ENCODE results near the gene RFNG.

Gene RFNG

DNA sequence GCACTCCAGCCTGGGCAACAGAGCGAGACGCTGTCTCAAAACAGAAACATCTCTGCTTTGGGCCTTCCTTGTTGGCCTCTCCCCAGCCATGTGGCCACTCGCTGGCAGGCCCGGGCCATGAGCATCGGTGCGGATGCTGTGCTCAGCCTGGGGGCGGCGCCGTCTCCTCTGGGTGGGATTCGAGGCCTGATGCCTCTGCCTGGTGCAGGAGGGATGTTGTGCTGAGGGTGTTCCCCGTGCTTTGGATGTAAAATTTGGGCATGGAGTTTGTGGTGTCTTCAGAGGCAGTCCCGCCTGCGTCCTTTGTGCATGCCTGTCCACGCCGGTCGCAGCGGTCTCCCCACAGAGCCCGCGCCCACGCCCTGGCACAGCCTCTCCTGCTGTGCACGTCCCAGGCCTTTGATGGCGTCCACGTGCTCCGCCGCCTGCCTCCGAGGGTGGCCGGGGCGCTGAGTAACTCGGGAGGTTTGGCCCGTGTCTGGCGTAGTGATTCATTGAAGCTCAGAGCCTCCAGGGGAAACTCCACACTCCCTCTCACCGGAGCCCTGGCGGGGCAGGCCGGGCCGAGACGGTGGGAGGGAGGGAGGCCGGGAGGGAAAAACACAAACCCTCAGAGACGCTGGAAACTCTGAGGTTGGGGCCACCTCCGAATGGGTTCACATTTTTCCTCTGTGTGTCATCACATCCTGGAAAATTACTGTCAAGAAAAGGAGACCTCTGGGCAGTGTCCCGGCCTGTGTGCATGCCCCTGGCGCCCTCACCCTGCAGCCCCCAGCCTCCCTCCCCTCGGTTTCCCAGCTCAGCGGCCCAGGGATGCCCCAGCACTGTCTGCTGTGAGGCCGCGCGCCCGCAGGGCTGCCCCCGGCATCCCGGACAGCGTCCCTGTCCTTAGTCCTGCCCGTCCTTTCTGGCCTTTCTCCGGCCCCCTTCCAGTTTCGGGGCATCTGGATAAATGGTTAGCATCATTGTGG, 47.9 kb downstream of the RFNG start:
- TF ChIP-seq, protein P1, sequence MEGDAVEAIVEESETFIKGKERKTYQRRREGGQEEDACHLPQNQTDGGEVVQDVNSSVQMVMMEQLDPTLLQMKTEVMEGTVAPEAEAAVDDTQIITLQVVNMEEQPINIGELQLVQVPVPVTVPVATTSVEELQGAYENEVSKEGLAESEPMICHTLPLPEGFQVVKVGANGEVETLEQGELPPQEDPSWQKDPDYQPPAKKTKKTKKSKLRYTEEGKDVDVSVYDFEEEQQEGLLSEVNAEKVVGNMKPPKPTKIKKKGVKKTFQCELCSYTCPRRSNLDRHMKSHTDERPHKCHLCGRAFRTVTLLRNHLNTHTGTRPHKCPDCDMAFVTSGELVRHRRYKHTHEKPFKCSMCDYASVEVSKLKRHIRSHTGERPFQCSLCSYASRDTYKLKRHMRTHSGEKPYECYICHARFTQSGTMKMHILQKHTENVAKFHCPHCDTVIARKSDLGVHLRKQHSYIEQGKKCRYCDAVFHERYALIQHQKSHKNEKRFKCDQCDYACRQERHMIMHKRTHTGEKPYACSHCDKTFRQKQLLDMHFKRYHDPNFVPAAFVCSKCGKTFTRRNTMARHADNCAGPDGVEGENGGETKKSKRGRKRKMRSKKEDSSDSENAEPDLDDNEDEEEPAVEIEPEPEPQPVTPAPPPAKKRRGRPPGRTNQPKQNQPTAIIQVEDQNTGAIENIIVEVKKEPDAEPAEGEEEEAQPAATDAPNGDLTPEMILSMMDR (conservative IDR thresholded peaks at IDR 0.05): no peak

DNA sequence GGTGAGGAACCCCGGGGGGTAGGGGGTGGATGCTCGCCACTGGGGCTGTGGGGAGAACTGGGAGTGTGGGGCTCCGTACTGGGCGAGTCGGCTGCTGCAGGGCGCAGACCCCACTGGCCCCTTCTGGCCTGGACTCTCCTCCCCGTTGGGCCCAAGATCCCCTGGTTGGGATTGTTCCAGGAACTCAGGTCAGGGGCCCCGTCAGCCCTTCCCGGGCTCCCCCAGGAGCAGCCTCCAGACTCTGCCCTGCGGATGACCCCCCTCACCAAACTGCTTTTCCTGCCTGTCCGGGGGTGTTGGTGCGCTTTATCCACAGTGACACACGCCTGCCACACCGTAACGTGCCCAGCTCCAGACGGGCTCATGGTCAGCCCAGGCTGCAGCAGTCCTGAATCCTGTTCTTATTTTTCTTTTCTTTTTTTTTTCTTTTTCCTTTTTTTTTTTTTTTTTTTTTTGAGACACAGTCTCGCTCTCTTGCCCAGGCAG, 50.0 kb downstream of the RFNG start:
- H3K27ac ChIP-seq: no peak overlapping the region
- TF ChIP-seq, protein P1 (conservative IDR thresholded peaks at IDR 0.05): no peak

More for the DNA sequence above, 47.9 kb downstream of the RFNG start:
- H3K27ac ChIP-seq: no peak overlapping the region

DNA sequence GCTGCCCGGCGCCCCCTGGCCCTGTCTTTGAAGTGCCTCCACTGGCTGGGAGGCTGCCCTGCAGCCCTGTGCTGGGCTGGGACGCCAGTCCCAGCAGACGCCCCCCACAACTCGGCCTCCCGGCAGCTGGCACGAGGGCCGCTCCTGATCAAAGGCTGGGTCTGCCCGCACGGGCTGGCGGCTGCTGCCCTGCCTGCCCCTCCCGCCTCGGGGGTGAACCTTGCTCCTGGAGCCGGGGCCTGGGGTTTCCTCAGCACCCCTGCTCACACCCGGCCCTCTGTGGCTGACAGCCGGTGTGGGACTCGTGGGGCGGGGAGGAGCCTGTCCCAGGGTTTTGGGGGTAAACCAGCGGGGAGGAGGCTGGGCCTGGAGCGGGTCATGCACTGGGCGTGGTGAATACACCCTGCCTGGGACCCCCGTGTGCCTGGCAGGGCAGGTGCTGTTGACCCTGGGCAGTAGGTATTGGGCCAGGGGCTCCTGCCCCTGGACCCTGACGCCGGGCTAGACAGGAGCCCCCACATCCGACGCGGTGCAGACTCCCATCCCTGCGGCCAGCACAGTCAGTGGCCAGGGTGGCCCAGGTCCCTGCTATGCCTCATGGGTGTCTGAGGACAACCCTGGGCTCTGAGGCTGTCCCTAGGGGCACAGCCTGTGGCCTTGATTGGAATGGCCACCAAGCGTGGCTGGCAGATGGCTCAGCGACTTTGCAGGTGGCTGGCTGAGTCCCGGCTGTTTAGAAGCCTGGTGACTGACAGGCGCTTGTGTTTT, 50.6 kb downstream of the RFNG start:
- no peak overlapping the region for H3K27ac ChIP-seq
- TF ChIP-seq, protein P1 (conservative IDR thresholded peaks at IDR 0.05): no peak

DNA sequence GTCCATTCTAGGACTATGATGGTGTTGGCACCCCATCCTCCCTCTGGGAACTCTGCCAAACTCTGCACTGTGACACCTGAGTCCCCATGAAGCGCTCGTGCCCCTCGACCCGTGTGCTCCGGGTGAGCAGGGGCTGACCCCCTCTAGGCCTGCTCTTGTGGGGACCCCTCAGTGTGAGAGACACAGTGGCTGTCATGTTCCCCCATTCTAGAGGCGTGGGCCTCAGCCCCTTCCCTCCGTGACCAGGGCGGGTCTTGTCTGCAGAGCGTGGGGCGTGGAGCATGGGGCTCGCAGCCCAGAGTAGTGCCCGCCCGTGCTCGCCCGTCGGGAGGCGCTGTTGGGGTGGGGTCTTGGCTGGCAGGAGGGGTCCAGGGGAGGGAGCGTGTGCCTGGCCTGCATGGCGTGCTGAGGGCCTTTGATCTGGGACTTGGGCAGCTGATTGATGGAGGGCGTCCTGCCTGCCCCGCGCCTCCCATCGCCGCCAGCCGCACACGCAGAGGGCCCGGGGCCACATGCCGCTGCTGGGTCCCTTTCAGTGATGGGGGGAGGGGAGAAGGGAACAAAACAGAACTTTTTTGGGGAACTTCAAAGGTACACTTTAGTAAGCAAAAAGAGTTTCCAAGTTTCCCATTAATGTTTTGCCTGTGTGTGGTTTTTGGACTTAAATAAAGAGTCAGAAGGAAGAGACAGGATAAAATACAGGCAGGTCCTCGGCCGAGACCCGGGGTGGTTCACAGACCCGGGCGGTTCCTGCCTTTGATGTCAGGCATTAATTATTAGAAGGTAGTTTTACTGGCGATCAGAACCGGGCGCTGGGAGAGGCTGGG, 51.4 kb downstream of the RFNG start:
- TF ChIP-seq, protein P1 (conservative IDR thresholded peaks at IDR 0.05): no peak
- H3K27ac ChIP-seq: no peak overlapping the region

DNA sequence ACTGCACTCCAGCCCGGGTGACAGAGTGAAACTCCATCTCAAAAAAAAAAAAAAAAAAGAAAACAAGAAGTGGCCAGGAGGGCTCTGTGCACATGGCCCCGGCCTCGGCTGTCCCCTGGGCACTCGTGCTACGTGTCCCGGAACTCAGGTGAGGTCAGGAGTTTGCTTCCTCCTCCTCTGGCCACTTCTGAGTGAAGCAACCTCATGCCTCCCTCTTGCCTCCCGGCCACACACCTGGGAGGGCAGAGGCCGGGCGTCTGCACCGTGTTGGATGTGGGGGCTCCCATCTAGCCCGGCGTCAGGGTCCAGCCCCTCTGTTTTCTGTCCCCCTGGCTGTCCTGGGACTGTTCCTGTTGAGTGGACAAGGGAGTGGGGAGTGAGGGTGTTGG, 52.0 kb downstream of the RFNG start:
- TF ChIP-seq, protein P1 (conservative IDR thresholded peaks at IDR 0.05): no peak
- H3K27ac ChIP-seq: no peak overlapping the region

DNA sequence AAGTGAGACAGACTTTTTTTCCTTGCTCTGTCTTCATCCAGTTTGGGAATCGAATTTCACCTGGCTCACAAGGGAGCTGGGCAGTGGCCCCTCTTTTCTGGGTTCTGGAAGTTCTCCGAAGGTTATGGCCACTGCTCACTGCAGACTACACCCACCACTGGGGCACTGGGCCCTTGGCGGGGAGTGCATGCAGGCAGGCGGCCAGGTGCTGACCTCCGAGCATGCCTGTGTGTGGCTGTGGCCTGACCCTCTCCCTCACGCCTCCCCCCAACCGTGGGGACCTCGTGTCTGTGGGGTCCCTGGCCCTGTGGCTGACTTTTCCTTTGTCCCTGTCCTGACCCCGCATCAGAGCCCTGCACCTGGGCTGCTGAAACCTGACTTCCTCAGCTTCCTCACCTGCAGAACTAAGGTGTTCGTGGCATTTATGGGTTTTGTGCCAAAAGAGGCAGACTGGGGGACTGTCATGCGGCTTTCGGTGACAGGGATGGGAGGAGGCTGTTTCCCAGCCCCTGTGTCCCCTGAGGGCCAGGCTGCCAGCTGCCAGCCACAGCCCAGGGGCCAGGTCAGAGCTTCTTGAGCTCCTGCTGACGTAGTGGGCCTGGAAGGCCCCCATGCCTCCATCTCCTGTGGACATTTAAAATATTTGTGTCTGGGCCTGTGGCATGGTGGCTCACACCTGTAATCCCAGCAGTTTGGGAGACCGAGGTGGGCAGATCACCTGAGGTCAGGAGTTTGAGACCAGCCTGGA, 52.7 kb downstream of the RFNG start:
- TF ChIP-seq, protein P1 (conservative IDR thresholded peaks at IDR 0.05): no peak
- no peak overlapping the region for H3K27ac ChIP-seq
